Measurements from ENCODE around the gene TIMM22.

- no peak for TF ChIP-seq YY1 (IDR thresholded peaks at IDR 0.05; ENCODE audit: insufficient read depth, insufficient read length)
- no peak for TF ChIP-seq SUZ12 (IDR thresholded peaks at IDR 0.05; ENCODE audit: extremely low read depth, insufficient read depth, insufficient read length)
- TF ChIP-seq ZNF274 (IDR thresholded peaks at IDR 0.05; ENCODE audit: low read depth, low read length) = no peak
Measured at GRCh38 chr17:979539-980405, 17.2 kb upstream of the TIMM22 start, which contains the start of gene NXN.

All from NT2/D1 (cell line).